OCI-LY3 (cell line): Measurements from ENCODE around the gene C1QTNF12.

Experiments
- H2AFZ ChIP-seq: fragments of 200-600, 300-600 bp; shearing (Covaris generic); 2 replicates; pipeline ENCODE4 v1.6.0; 2014; ENCODE audit warnings: antibody characterized with exemption, low read depth, low read length
- H3K27ac ChIP-seq: fragments of 200-600, 300-600 bp; sonication (generic); 2 replicates; pipeline ENCODE4 v1.5.1; 2014; ENCODE audit warnings: mild to moderate bottlenecking, low read length, moderate library complexity, mixed read lengths
- H3K27me3 ChIP-seq: fragments of 200-600, 300-600 bp; sonication (generic); 2 replicates; pipeline ENCODE4 v1.6.1; 2014; ENCODE audit warnings: low read depth, low read length, mixed read lengths
- H3K36me3 ChIP-seq: fragments of 200-600, 300-600 bp; sonication (generic); replicated peaks from 2 replicates; pipeline ENCODE3; 2014; ENCODE audit warnings: low read depth, low read length, mixed read lengths
- H3K4me1 ChIP-seq: fragments of 300-600, 200-600 bp; sonication (generic); 2 replicates; pipeline ENCODE4 v1.6.1; 2014; ENCODE audit warnings: low read length, mixed read lengths
- H3K4me2 ChIP-seq: fragments of 200-600, 300-600 bp; sonication (generic); 2 replicates; pipeline ENCODE4 v1.6.1; 2014; ENCODE audit warnings: low read length, mixed read lengths
- H3K4me3 ChIP-seq: fragments of 300-600, 200-600 bp; sonication (generic); 2 replicates; pipeline ENCODE4 v1.5.1; 2014; ENCODE audit warnings: antibody characterized with exemption, mild to moderate bottlenecking, low read length, moderate library complexity
- H3K79me2 ChIP-seq: fragments of 300-600, 200-600 bp; shearing (Covaris generic); 2 replicates; pipeline ENCODE4 v1.6.1; 2014; ENCODE audit warnings: mild to moderate bottlenecking, low read length, mixed read lengths
- H3K9ac ChIP-seq: fragments of 300-600, 200-600 bp; shearing (Covaris generic); 2 replicates; pipeline ENCODE4 v1.6.0; 2014; ENCODE audit warnings: mild to moderate bottlenecking, low read length, moderate library complexity
- H3K9me3 ChIP-seq: fragments of 200-600, 300-600 bp; shearing (Covaris generic); 2 replicates; pipeline ENCODE4 v1.6.1; 2014; ENCODE audit warnings: low read length, mixed read lengths; ENCODE audit not compliant: insufficient read depth
- H4K20me1 ChIP-seq: fragments of 200-600, 300-600 bp; sonication (generic); 2 replicates; pipeline ENCODE4 v1.6.1; 2016; ENCODE audit warnings: low read length, mixed read lengths; ENCODE audit not compliant: insufficient read depth
- EZH2phosphoT487 ChIP-seq: fragments of 200-600 bp; shearing (Covaris generic); IDR thresholded peaks from 2 replicates; pipeline ENCODE4 v1.6.1; 2018; ENCODE audit warnings: antibody characterized with exemption, mixed run types, low read depth
- TF ChIP-seq, protein P1 (sequence below): fragments of 200-600, 300-600 bp; sonication (generic); IDR thresholded peaks from 2 replicates; pipeline ENCODE4 v1.5.1; 2014; ENCODE audit warnings: antibody characterized with exemption, low read length, low read depth

C1QTNF12 gene

DNA sequence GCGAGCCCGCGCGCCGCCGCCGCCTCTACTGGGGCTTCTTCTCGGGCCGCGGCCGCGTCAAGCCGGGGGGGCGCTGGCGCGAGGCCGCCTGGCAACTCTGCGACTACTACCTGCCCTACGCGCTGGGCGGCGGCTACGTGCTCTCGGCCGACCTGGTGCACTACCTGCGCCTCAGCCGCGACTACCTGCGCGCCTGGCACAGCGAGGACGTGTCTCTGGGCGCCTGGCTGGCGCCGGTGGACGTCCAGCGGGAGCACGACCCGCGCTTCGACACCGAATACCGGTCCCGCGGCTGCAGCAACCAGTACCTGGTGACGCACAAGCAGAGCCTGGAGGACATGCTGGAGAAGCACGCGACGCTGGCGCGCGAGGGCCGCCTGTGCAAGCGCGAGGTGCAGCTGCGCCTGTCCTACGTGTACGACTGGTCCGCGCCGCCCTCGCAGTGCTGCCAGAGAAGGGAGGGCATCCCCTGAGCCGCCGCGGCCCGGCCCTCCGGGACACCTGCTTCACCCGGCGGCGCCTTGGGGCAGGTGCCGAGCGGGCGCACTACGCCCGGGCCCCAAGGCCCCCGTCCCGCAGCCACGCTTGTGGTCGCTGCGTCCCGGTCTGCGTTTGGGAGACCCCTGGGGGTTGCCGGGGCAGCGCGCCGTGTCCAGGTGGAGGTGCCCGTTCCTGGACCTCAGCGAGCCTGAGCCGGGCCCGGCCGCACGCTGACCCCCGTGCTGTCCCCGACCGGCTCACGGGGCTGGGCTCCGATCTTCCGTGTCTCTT, 13.5 kb downstream of the C1QTNF12 start:
- peaks cover 16% of the 10 kb centered on the region for H3K4me1 ChIP-seq
- H3K36me3 ChIP-seq = peaks cover 34% of the 10 kb centered on the region
- no peaks in the 10 kb centered on the region for H3K9me3 ChIP-seq
- no peak overlapping the region for H3K9ac ChIP-seq
- peaks cover 10% of the 10 kb centered on the region; the same call in 1 of the 2 replicates for H4K20me1 ChIP-seq
- no peak overlapping the region for H3K27ac ChIP-seq
- H2AFZ ChIP-seq = no peak overlapping the region
- peaks cover 60% of the 10 kb centered on the region for H3K79me2 ChIP-seq
- no peaks in the 10 kb centered on the region for H3K27me3 ChIP-seq
- peak overlapping the region; percentile 71 for H3K4me3 ChIP-seq
- peak overlapping the region; percentile 59 for H3K4me2 ChIP-seq
- TF ChIP-seq, protein P1, sequence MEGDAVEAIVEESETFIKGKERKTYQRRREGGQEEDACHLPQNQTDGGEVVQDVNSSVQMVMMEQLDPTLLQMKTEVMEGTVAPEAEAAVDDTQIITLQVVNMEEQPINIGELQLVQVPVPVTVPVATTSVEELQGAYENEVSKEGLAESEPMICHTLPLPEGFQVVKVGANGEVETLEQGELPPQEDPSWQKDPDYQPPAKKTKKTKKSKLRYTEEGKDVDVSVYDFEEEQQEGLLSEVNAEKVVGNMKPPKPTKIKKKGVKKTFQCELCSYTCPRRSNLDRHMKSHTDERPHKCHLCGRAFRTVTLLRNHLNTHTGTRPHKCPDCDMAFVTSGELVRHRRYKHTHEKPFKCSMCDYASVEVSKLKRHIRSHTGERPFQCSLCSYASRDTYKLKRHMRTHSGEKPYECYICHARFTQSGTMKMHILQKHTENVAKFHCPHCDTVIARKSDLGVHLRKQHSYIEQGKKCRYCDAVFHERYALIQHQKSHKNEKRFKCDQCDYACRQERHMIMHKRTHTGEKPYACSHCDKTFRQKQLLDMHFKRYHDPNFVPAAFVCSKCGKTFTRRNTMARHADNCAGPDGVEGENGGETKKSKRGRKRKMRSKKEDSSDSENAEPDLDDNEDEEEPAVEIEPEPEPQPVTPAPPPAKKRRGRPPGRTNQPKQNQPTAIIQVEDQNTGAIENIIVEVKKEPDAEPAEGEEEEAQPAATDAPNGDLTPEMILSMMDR = no peak
- TF ChIP-seq EZH2phosphoT487 = no peak

DNA sequence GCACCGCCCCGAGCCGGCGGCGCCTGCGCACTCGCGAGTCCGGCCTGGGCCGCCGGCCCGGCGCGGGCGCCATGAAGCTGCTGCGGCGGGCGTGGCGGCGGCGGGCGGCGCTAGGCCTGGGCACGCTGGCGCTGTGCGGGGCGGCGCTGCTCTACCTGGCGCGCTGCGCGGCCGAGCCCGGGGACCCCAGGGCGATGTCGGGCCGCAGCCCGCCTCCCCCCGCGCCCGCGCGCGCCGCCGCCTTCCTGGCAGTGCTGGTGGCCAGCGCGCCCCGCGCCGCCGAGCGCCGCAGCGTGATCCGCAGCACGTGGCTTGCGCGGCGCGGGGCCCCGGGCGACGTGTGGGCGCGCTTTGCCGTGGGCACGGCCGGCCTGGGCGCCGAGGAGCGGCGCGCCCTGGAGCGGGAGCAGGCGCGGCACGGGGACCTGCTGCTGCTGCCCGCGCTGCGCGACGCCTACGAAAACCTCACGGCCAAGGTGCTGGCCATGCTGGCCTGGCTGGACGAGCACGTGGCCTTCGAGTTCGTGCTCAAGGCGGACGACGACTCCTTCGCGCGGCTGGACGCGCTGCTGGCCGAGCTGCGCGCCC, 14.2 kb downstream of the C1QTNF12 start, which contains the start of gene B3GALT6:
Gene B3GALT6, plus strand, starts transcription at position 30 of the 588 bp plus-strand sequence. Its CDS starts 42 bp downstream, at position 72.
- Histone ChIP-seq H3K9ac (peak within 1 kb of the TSS; percentile 94), H4K20me1 (peaks cover 10% of the 10 kb centered on the region; the same call in 1 of the 2 replicates), H3K79me2 (peaks cover 67% of the 10 kb centered on the region), H3K36me3 (peaks cover 40% of the 10 kb centered on the region), H3K9me3 (no peaks in the 10 kb centered on the region), H3K4me2 (peak within 1 kb of the TSS; percentile 94), H3K27me3 (no peaks in the 10 kb centered on the region), H3K27ac (peak within 1 kb of the TSS; percentile 59), H3K4me3 (peak within 1 kb of the TSS; percentile 96), H3K4me1 (peaks cover 16% of the 10 kb centered on the region), H2AFZ (no peak within 1 kb of the TSS)
- TF ChIP-seq, protein P1 = no peak
- TF ChIP-seq EZH2phosphoT487 = no peak

DNA sequence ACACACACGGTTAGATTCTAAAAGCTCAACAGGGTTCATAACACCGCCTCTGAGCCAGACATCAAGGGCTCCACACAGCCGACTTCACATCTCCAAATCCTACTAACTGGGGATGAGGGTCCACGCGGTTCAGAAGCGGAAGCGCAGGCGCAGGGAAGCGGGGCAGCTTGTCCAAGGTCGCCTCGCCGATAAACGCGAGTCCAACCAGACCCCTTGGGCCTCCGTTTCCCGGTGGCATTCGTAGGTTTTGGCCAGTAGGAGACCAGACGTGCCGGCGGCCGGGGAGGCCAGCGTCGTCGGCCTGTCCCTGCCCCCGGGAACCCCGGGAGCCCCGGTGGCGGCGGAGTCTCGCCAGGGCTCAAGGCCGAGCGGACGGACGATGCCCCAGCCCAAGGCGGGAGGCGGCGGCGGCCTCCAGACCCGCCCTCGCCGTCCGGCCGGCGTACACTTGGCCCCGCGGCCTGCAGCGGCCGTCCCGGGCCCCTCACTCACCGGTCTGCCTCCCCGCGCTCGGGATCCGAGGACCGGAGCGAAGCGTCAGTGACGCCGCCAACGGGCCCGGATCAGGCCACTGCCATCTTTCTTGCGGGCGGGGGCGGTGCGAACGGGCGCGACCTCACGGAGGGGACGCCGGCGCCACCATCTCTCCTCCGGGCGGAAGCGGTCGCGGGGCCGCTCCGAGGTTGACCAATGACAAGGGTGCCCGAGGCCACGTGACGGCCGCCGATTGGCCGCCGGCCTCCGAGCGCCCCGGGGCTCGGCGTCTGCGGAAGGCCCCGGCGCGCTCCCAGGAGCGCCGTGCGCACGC, 14.9 kb downstream of the C1QTNF12 start, which contains the start of gene SDF4:
Gene SDF4, minus strand, starts transcription at position 602 of the 808 bp plus-strand sequence. CDS start 3,229 bp downstream, outside the sequence.
- H3K27me3 ChIP-seq = no peaks in the 10 kb centered on the region
- no peaks in the 10 kb centered on the region for H3K9me3 ChIP-seq
- H3K4me3 ChIP-seq = peak within 1 kb of the TSS; percentile 96
- peaks cover 10% of the 10 kb centered on the region; the same call in 1 of the 2 replicates for H4K20me1 ChIP-seq
- peak within 1 kb of the TSS; percentile 94 for H3K9ac ChIP-seq
- H3K4me1 ChIP-seq = peaks cover 16% of the 10 kb centered on the region
- no peak for TF ChIP-seq EZH2phosphoT487
- TF ChIP-seq, protein P1 = no peak
- H3K27ac ChIP-seq = peak within 1 kb of the TSS; percentile 59
- peaks cover 74% of the 10 kb centered on the region for H3K79me2 ChIP-seq
- peak within 1 kb of the TSS; percentile 94 for H3K4me2 ChIP-seq
- H3K36me3 ChIP-seq = peaks cover 43% of the 10 kb centered on the region
- H2AFZ ChIP-seq = no peak within 1 kb of the TSS
